HepG2 (cell line): ENCODE measurements around the gene EPB41. TPM values are rescaled to one million over a fixed set of nuclear protein-coding genes. Genes with fewer than 3 reads are reported as not detected.

Experiments
- DBP ChIP-seq: sonication (generic); formaldehyde crosslinking; IDR thresholded peaks from 2 replicates; pipeline ENCODE4 v1.4.0; 2020; ENCODE audit warnings: missing genetic modification reagents; ENCODE audit errors: not compliant biosample characterization
- E2F5 ChIP-seq: sonication (generic); formaldehyde crosslinking; conservative IDR thresholded peaks from 2 replicates; pipeline ENCODE4 v1.4.0; 2020; ENCODE audit warnings: missing genetic modification reagents
- FOXP1 ChIP-seq, 2 experiments: fragments of 450-650 bp in 1 of 2; IDR thresholded peaks; 2 replicates each; pipeline ENCODE4 v1.6.1; 2017 to 2018; ENCODE audit warnings: antibody characterized with exemption in 1 of 2
- GABPB1 ChIP-seq: IDR thresholded peaks from 2 replicates; pipeline ENCODE4 v1.6.1; 2016; ENCODE audit warnings: mild to moderate bottlenecking, missing genetic modification reagents, moderate library complexity, missing compliant biosample characterization
- HNRNPLL ChIP-seq: fragments of 200-400 bp; formaldehyde crosslinking; IDR thresholded peaks from 2 replicates; pipeline ENCODE4 v1.6.1; 2017; ENCODE audit warnings: mild to moderate bottlenecking, low read depth, low read length; ENCODE audit not compliant: poor library complexity, severe bottlenecking
- KLF13 ChIP-seq: sonication (generic); formaldehyde crosslinking; IDR thresholded peaks from 2 replicates; pipeline ENCODE4 v1.4.0; 2020; ENCODE audit warnings: mild to moderate bottlenecking, missing genetic modification reagents
- LBX2 ChIP-seq: sonication (generic); formaldehyde crosslinking; IDR thresholded peaks from 2 replicates; pipeline ENCODE4 v1.5.0; 2020; ENCODE audit warnings: missing genetic modification reagents, mild to moderate bottlenecking, borderline replicate concordance
- REPIN1 ChIP-seq: sonication (generic); formaldehyde crosslinking; IDR thresholded peaks from 2 replicates; pipeline ENCODE4 v1.8.0; 2022; ENCODE audit warnings: missing genetic modification reagents, low read depth, mild to moderate bottlenecking, borderline replicate concordance
- SIN3B ChIP-seq: fragments of 150-350 bp; IDR thresholded peaks from 2 replicates; pipeline ENCODE4 v1.6.1; 2014; ENCODE audit warnings: low read length
- SIX4 ChIP-seq: sonication (generic); formaldehyde crosslinking; IDR thresholded peaks from 2 replicates; pipeline ENCODE4 v1.4.0; 2020; ENCODE audit warnings: missing genetic modification reagents
- SMYD3 ChIP-seq: sonication (generic); formaldehyde crosslinking; IDR thresholded peaks from 2 replicates; pipeline ENCODE4 v1.8.1; 2023; ENCODE audit warnings: mild to moderate bottlenecking, missing genetic modification reagents
- SNRNP70 ChIP-seq: fragments of 200-400 bp; formaldehyde crosslinking; IDR thresholded peaks from 2 replicates; pipeline ENCODE4 v1.6.1; 2017; ENCODE audit warnings: mild to moderate bottlenecking, low read depth, low read length, moderate library complexity
- ZBTB42 ChIP-seq: sonication (generic); formaldehyde crosslinking; IDR thresholded peaks from 2 replicates; pipeline ENCODE4 v1.5.0; 2020; ENCODE audit warnings: mild to moderate bottlenecking, missing genetic modification reagents
- ZBTB43 ChIP-seq: sonication (generic); formaldehyde crosslinking; conservative IDR thresholded peaks from 2 replicates; pipeline ENCODE4 v1.4.0; 2020; ENCODE audit warnings: missing genetic modification reagents
- ZFP36 ChIP-seq: fragments of 150-350 bp; IDR thresholded peaks from 2 replicates; pipeline ENCODE4 v1.6.1; 2018; ENCODE audit warnings: borderline replicate concordance, low read length, low read depth; ENCODE audit not compliant: partially characterized antibody
- ZFP41 ChIP-seq: sonication (generic); formaldehyde crosslinking; IDR thresholded peaks from 2 replicates; pipeline ENCODE4 v1.4.0; 2020; ENCODE audit warnings: mild to moderate bottlenecking, missing genetic modification reagents, borderline replicate concordance
- ZNF10 ChIP-seq: sonication (generic); formaldehyde crosslinking; IDR thresholded peaks from 2 replicates; pipeline ENCODE4 v1.4.0; 2020; ENCODE audit warnings: mild to moderate bottlenecking, low read depth, missing genetic modification reagents, borderline replicate concordance
- ZNF224 ChIP-seq: sonication (generic); formaldehyde crosslinking; IDR thresholded peaks from 2 replicates; pipeline ENCODE4 v1.5.0; 2020; ENCODE audit warnings: mild to moderate bottlenecking, missing genetic modification reagents
- ZNF337 ChIP-seq: sonication (generic); formaldehyde crosslinking; IDR thresholded peaks from 2 replicates; pipeline ENCODE4 v1.5.1; 2020; ENCODE audit warnings: missing genetic modification reagents, low read depth, mild to moderate bottlenecking, borderline replicate concordance
- ZNF607 ChIP-seq: sonication (generic); formaldehyde crosslinking; IDR thresholded peaks from 2 replicates; pipeline ENCODE4 v1.5.1; 2020; ENCODE audit warnings: missing genetic modification reagents, mild to moderate bottlenecking, borderline replicate concordance
- ZNF772 ChIP-seq: sonication (generic); formaldehyde crosslinking; IDR thresholded peaks from 2 replicates; pipeline ENCODE4 v1.5.0; 2020; ENCODE audit warnings: mild to moderate bottlenecking, missing genetic modification reagents
- ZNF781 ChIP-seq: sonication (generic); formaldehyde crosslinking; IDR thresholded peaks from 2 replicates; pipeline ENCODE4 v1.5.1; 2020; ENCODE audit warnings: borderline replicate concordance, mild to moderate bottlenecking, missing genetic modification reagents; ENCODE audit errors: not compliant biosample characterization
- ZNF879 ChIP-seq: sonication (generic); formaldehyde crosslinking; IDR thresholded peaks from 2 replicates; pipeline ENCODE4 v1.8.1; 2023; ENCODE audit warnings: missing genetic modification reagents
- polyA plus RNA-seq, 8 experiments: library from polyadenylated mRNA; depleted of rRNA in 3 of 8; stranded (reverse) in 7 of 8; unstranded in 1 of 8; fragments of >200 nt; fragmentation: Illumina TruSeq in 4 of 8; extraction: Trizol in 4 of 8; gene quantifications; 2 replicates each; pipeline versions ENCODE4 v1.2.1 to v1.2.3, GENCODE V29; 2011 to 2016; ENCODE audit warnings: low read depth in 4 of 8, missing spikeins in 1 of 8, mixed read lengths in 1 of 8; ENCODE audit not compliant: insufficient read depth in 1 of 8
- total RNA-seq, 5 experiments: library from RNA; depleted of rRNA; stranded (reverse); fragments of >200 nt; fragmentation: Illumina TruSeq; extraction: Trizol; gene quantifications; 2 replicates each; pipeline ENCODE4 v1.2.3, GENCODE V29; 2016; ENCODE audit warnings: low read depth in 1 of 5
- TF ChIP-seq, protein P1 (sequence below): sonication (generic); formaldehyde crosslinking; IDR thresholded peaks from 2 replicates; pipeline ENCODE4 v1.4.0; 2020; ENCODE audit warnings: missing genetic modification reagents, borderline replicate concordance

The EPB41 gene
- total and polyA plus RNA-seq, 2 of the 13 experiments (the other 11 are each of a cell fraction or from before 2014, with no cell fraction given): 34.5 to 46.7 TPM

GRCh38 chr1:29124366-29125236, 210.2 kb downstream of the EPB41 start (continued):
- TF ChIP-seq LBX2 (CRISPR knock-in tag): no peak
- no peak for TF ChIP-seq SIX4 (CRISPR knock-in tag)
- no peak for TF ChIP-seq ZNF337
- no peak for TF ChIP-seq ZNF10 (CRISPR knock-in tag)
- no peak for TF ChIP-seq SIN3B
- peak; percentile 80 for TF ChIP-seq HNRNPLL
- TF ChIP-seq E2F5 (CRISPR knock-in tag): no peak
- TF ChIP-seq ZNF224 (CRISPR knock-in tag): no peak
- TF ChIP-seq, protein P1, sequence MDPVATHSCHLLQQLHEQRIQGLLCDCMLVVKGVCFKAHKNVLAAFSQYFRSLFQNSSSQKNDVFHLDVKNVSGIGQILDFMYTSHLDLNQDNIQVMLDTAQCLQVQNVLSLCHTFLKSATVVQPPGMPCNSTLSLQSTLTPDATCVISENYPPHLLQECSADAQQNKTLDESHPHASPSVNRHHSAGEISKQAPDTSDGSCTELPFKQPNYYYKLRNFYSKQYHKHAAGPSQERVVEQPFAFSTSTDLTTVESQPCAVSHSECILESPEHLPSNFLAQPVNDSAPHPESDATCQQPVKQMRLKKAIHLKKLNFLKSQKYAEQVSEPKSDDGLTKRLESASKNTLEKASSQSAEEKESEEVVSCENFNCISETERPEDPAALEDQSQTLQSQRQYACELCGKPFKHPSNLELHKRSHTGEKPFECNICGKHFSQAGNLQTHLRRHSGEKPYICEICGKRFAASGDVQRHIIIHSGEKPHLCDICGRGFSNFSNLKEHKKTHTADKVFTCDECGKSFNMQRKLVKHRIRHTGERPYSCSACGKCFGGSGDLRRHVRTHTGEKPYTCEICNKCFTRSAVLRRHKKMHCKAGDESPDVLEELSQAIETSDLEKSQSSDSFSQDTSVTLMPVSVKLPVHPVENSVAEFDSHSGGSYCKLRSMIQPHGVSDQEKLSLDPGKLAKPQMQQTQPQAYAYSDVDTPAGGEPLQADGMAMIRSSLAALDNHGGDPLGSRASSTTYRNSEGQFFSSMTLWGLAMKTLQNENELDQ (CRISPR knock-in tag): no peak
- no peak for TF ChIP-seq ZFP41 (CRISPR knock-in tag)
- TF ChIP-seq REPIN1 (CRISPR knock-in tag): no peak
- no peak for TF ChIP-seq KLF13 (CRISPR knock-in tag)
- no peak for TF ChIP-seq SMYD3
- no peak for TF ChIP-seq ZNF781 (CRISPR knock-in tag)
- no peak for TF ChIP-seq ZNF607 (CRISPR knock-in tag)
- TF ChIP-seq ZNF879 (CRISPR knock-in tag): no peak
- no peak for TF ChIP-seq ZNF772 (CRISPR knock-in tag)
- TF ChIP-seq ZBTB42 (CRISPR knock-in tag): no peak
- TF ChIP-seq ZBTB43 (CRISPR knock-in tag): no peak
- TF ChIP-seq DBP (CRISPR knock-in tag): no peak
- no peak for TF ChIP-seq SNRNP70
- TF ChIP-seq FOXP1 (IDR thresholded peaks at IDR 0.05): no peak
- no peak for TF ChIP-seq FOXP1 (CRISPR knock-in tag; IDR thresholded peaks at IDR 0.05)
- TF ChIP-seq ZFP36: no peak
- peak; percentile 56; the same call in 1 of the 2 replicates for TF ChIP-seq GABPB1 (CRISPR knock-in tag)
